GM12801 (cell line): ENCODE measurements around the gene CST7.

ENCODE experiments used
- CTCF ChIP-seq: IDR thresholded peaks from one replicate; pipeline ENCODE4 v1.5.1; 2011; ENCODE audit warnings: control low read depth; ENCODE audit not compliant: insufficient read length; ENCODE audit errors: extremely low read depth

Gene CST7

GRCh38 chr20:24981282-24981681 is 32.2 kb downstream of the CST7 start:
- TF ChIP-seq CTCF = no peak

- no peak for TF ChIP-seq CTCF
These were observed 32.7 kb downstream of the CST7 start for GRCh38 chr20:24981790-24982189.

GRCh38 chr20:24983896-24984295 is 34.8 kb downstream of the CST7 start:
- TF ChIP-seq CTCF = no peak

- TF ChIP-seq CTCF = no peak
These were observed 36.0 kb downstream of the CST7 start for GRCh38 chr20:24984961-24985640.

GRCh38 chr20:24985802-24986201 is 36.7 kb downstream of the CST7 start:
- no peak for TF ChIP-seq CTCF

- no peak for TF ChIP-seq CTCF
These were observed 37.5 kb downstream of the CST7 start for GRCh38 chr20:24986436-24987015.

GRCh38 chr20:24987244-24987643 is 38.2 kb downstream of the CST7 start:
- no peak for TF ChIP-seq CTCF
